HepG2 (cell line): ENCODE measurements around the gene MCAT.

ENCODE experiments used
- CAMTA2 ChIP-seq: sonication (generic); formaldehyde crosslinking; IDR thresholded peaks from 2 replicates; pipeline ENCODE4 v1.4.0; 2020; ENCODE audit warnings: mild to moderate bottlenecking, missing genetic modification reagents, borderline replicate concordance
- FOXJ3 ChIP-seq: sonication (generic); formaldehyde crosslinking; IDR thresholded peaks from 2 replicates; pipeline ENCODE4 v1.4.0; 2020; ENCODE audit warnings: missing genetic modification reagents, mild to moderate bottlenecking, borderline replicate concordance
- JDP2 ChIP-seq: sonication (generic); formaldehyde crosslinking; IDR thresholded peaks from 2 replicates; pipeline ENCODE4 v1.8.1; 2022; ENCODE audit warnings: missing genetic modification reagents, borderline replicate concordance
- MYNN ChIP-seq: sonication (generic); formaldehyde crosslinking; IDR thresholded peaks from 2 replicates; pipeline ENCODE4 v1.4.0; 2020; ENCODE audit warnings: mild to moderate bottlenecking, low read depth, missing genetic modification reagents
- SRF ChIP-seq: IDR thresholded peaks from 2 replicates; pipeline ENCODE4 v1.6.1; 2011; ENCODE audit warnings: mild to moderate bottlenecking, low read depth, low read length, moderate library complexity
- TF ChIP-seq, protein P1 (sequence below): sonication (generic); formaldehyde crosslinking; IDR thresholded peaks from 2 replicates; pipeline ENCODE4 v1.5.0; 2020; ENCODE audit warnings: mild to moderate bottlenecking, missing genetic modification reagents, moderate library complexity
- TF ChIP-seq, protein P2 (sequence below): sonication (generic); formaldehyde crosslinking; IDR thresholded peaks from 2 replicates; pipeline ENCODE4 v1.8.0; 2022; ENCODE audit warnings: low read depth, missing genetic modification reagents
- TF ChIP-seq, protein P3 (sequence below): sonication (generic); formaldehyde crosslinking; IDR thresholded peaks from 2 replicates; pipeline ENCODE4 v1.4.0; 2020; ENCODE audit warnings: low read depth, mild to moderate bottlenecking, missing genetic modification reagents

DNA sequence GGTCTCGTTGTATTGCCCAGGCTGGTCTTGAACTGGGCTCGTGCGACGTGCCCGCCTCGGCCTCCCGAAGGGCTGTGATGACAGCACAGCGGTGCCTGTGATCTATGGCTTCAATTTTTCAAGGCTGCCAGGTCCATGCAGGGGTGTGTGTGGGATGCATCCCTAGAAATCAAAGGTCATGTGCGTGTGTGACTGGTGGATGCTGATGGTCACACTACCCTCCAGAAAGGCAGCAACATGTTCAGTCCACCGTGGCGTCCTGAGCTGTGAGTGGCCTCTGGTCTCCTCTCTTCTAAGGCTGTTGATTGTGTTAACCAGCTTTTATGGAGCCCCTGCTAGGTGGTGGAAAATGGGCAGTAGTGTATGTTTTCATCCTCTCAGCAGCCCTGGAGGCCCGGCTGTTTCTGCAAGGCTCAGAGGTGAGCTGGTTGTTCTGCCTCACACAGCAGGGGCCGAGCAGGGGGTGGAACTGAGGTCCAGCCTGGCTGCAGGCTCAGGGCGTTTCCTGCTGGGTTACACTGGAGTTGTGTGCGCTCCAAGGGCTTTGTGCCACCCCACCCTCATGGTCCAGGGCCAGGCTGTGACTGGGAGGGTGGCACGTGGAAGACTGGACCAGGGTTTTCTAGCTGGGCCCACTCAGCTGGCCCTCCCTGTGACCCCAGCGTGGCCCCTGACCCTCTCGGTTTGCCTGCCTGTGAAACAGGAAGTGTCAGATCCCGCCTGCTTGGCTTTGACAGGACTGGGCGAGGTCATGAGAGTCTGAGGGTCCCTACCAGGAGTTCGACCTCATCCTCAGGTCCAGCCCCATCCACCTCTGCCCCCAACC is 25.0 kb downstream of the MCAT start:
- no peak for TF ChIP-seq CAMTA2 (CRISPR knock-in tag)
- no peak for TF ChIP-seq SRF
- TF ChIP-seq, protein P1, sequence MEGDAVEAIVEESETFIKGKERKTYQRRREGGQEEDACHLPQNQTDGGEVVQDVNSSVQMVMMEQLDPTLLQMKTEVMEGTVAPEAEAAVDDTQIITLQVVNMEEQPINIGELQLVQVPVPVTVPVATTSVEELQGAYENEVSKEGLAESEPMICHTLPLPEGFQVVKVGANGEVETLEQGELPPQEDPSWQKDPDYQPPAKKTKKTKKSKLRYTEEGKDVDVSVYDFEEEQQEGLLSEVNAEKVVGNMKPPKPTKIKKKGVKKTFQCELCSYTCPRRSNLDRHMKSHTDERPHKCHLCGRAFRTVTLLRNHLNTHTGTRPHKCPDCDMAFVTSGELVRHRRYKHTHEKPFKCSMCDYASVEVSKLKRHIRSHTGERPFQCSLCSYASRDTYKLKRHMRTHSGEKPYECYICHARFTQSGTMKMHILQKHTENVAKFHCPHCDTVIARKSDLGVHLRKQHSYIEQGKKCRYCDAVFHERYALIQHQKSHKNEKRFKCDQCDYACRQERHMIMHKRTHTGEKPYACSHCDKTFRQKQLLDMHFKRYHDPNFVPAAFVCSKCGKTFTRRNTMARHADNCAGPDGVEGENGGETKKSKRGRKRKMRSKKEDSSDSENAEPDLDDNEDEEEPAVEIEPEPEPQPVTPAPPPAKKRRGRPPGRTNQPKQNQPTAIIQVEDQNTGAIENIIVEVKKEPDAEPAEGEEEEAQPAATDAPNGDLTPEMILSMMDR (CRISPR knock-in tag), result no peak
- TF ChIP-seq, protein P2, sequence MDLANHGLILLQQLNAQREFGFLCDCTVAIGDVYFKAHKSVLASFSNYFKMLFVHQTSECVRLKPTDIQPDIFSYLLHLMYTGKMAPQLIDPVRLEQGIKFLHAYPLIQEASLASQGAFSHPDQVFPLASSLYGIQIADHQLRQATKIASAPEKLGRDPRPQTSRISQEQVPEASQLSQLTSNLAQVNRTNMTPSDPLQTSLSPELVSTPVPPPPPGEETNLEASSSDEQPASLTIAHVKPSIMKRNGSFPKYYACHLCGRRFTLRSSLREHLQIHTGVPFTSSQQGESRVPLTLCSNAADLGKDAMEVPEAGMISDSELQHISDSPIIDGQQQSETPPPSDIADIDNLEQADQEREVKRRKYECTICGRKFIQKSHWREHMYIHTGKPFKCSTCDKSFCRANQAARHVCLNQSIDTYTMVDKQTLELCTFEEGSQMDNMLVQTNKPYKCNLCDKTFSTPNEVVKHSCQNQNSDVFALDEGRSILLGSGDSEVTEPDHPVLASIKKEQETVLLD (CRISPR knock-in tag), result no peak
- TF ChIP-seq, protein P3, sequence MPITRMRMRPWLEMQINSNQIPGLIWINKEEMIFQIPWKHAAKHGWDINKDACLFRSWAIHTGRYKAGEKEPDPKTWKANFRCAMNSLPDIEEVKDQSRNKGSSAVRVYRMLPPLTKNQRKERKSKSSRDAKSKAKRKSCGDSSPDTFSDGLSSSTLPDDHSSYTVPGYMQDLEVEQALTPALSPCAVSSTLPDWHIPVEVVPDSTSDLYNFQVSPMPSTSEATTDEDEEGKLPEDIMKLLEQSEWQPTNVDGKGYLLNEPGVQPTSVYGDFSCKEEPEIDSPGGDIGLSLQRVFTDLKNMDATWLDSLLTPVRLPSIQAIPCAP (CRISPR knock-in tag), result no peak
- TF ChIP-seq FOXJ3 (CRISPR knock-in tag), result no peak
- TF ChIP-seq JDP2 (CRISPR knock-in tag), result no peak
- no peak for TF ChIP-seq MYNN (CRISPR knock-in tag)
